Vagina (tissue), 2 donors: ENCODE results near the gene TCF4.

Experiments
- POLR2AphosphoS5 ChIP-seq, 2 donors: sonication (generic); formaldehyde crosslinking; IDR thresholded peaks; one replicate each; pipeline ENCODE4 v1.9.0; 2017; ENCODE audit warnings: antibody characterized with exemption in 2 of 2, mild to moderate bottlenecking in 2 of 2, low read depth in 1 of 2; ENCODE audit not compliant: insufficient read depth in 1 of 2
- TF ChIP-seq, protein P1 (sequence below), 3 experiments: fragments of 450-650 bp in 2 of 3; fragments of 200-600 bp in 1 of 3; sonication (generic) in 1 of 3; IDR thresholded peaks; one replicate each; pipeline ENCODE4 v1.5.1; 2017 to 2019; ENCODE audit warnings: antibody characterized with exemption in 3 of 3, mild to moderate bottlenecking in 2 of 3, moderate library complexity in 2 of 3

DNA sequence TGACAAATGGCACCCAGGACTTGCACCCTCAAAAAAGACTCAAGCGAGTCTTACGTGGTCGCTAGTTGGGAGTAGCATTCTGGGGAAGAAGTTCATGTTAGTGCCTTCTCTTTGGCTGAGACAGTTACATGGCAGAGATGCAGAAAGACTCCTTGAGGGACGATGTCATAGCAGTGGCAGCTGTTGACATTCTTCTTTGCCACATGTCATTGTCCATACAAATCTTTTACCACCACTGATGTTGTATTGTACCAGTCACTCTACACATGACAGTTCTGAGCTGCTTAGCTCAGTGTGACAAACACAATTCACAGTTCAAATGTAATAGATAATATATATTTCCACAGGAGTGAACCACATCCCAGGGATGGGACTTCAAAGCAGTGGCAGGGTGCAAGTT is 197.1 kb downstream of the TCF4 start:
- TF ChIP-seq, protein P1, sequence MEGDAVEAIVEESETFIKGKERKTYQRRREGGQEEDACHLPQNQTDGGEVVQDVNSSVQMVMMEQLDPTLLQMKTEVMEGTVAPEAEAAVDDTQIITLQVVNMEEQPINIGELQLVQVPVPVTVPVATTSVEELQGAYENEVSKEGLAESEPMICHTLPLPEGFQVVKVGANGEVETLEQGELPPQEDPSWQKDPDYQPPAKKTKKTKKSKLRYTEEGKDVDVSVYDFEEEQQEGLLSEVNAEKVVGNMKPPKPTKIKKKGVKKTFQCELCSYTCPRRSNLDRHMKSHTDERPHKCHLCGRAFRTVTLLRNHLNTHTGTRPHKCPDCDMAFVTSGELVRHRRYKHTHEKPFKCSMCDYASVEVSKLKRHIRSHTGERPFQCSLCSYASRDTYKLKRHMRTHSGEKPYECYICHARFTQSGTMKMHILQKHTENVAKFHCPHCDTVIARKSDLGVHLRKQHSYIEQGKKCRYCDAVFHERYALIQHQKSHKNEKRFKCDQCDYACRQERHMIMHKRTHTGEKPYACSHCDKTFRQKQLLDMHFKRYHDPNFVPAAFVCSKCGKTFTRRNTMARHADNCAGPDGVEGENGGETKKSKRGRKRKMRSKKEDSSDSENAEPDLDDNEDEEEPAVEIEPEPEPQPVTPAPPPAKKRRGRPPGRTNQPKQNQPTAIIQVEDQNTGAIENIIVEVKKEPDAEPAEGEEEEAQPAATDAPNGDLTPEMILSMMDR (IDR thresholded peaks at IDR 0.05), result no peak
- TF ChIP-seq POLR2AphosphoS5 (IDR thresholded peaks at IDR 0.05; ENCODE audit: insufficient read depth in 1 of 2, low read depth in 1 of 2), result no peak
